H1 (cell line): Measurements from ENCODE around the gene ARHGAP42. TPM values are rescaled to one million over a fixed set of nuclear protein-coding genes. Genes with fewer than 3 reads are reported as not detected.

Experiments used
- CBX8 ChIP-seq: fragments of 300-800, 300-1000 bp; sonication (generic); IDR thresholded peaks from 2 replicates; pipeline ENCODE4 v1.7.1; 2016; ENCODE audit warnings: low read depth, low read length, borderline replicate concordance
- CTBP2 ChIP-seq: IDR thresholded peaks from 2 replicates; pipeline ENCODE4 v1.7.0; 2011; ENCODE audit warnings: borderline replicate concordance, mild to moderate bottlenecking, moderate library complexity, mixed read lengths, low read length; ENCODE audit not compliant: insufficient read depth, insufficient read length
- GTF2F1 ChIP-seq: IDR thresholded peaks from 2 replicates; pipeline ENCODE4 v1.6.1; 2012; ENCODE audit warnings: low read depth, low read length, improper control_type of control experiment, borderline replicate concordance
- POLR2AphosphoS5 ChIP-seq: IDR thresholded peaks from 2 replicates; pipeline ENCODE4 v1.6.1; 2011; ENCODE audit warnings: low read depth, low read length
- SUZ12 ChIP-seq: fragments of 200-600 bp; sonication (generic); IDR thresholded peaks from 2 replicates; pipeline ENCODE4 v1.6.1; 2012; ENCODE audit warnings: mild to moderate bottlenecking, inconsistent platforms, low read length, moderate library complexity, mixed read lengths
- polyA plus RNA-seq, 7 experiments: library from polyadenylated mRNA; depleted of rRNA in 3 of 7; stranded (reverse) in 5 of 7; unstranded in 2 of 7; fragments of >200 nt in 5 of 7; fragments of 200-250 nt in 2 of 7; gene quantifications; 1 replicate in 5 of 7; 2 replicates in 1 of 7; 4 replicates in 1 of 7; pipeline versions ENCODE4 v1.2.1 to v1.2.3, GENCODE V29; 2011 to 2013; ENCODE audit warnings: missing spikeins in 2 of 7, mixed read lengths in 2 of 7
- total RNA-seq: library from RNA; stranded (reverse); fragmentation: NEBNext Ultra II Directional; extraction: Animal tissue kit (Norgen Biotek cat#: 25700); gene quantifications from 2 replicates; pipeline ENCODE4 v1.2.1, GENCODE V29; 2021
- TF ChIP-seq, protein P1 (sequence below): fragments of 300-600 bp; sonication (generic); IDR thresholded peaks from 2 replicates; pipeline ENCODE4 v1.7.1; 2012; ENCODE audit warnings: low read length, moderate library complexity, mild to moderate bottlenecking, inconsistent platforms; ENCODE audit not compliant: insufficient replicate concordance

Gene ARHGAP42
- total and polyA plus RNA-seq, 2 of the 8 experiments (the other 6 are each of a cell fraction or from before 2014, with no cell fraction given): 22.2 to 33.5 TPM

DNA sequence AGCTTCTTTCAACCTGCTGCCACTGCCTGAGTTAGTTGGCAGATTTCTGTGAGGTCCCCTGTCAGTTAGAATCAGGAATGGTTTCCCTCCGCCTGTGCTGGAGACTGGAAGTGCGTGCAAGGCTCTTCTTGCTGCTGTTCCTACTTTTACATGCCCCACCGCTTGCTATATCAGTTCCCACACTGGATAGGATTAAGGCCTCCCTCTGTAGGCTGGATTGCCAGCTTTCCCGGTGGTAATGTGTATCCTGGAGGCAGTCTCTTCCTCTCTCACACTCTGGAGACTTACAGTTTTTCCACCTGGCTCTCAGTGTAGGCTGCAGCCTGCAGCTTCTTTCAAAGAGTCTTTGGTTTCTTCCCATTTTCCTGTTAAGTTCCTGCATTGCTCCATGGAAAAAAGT, 66.5 kb downstream of the ARHGAP42 start (continued):
- TF ChIP-seq, protein P1, sequence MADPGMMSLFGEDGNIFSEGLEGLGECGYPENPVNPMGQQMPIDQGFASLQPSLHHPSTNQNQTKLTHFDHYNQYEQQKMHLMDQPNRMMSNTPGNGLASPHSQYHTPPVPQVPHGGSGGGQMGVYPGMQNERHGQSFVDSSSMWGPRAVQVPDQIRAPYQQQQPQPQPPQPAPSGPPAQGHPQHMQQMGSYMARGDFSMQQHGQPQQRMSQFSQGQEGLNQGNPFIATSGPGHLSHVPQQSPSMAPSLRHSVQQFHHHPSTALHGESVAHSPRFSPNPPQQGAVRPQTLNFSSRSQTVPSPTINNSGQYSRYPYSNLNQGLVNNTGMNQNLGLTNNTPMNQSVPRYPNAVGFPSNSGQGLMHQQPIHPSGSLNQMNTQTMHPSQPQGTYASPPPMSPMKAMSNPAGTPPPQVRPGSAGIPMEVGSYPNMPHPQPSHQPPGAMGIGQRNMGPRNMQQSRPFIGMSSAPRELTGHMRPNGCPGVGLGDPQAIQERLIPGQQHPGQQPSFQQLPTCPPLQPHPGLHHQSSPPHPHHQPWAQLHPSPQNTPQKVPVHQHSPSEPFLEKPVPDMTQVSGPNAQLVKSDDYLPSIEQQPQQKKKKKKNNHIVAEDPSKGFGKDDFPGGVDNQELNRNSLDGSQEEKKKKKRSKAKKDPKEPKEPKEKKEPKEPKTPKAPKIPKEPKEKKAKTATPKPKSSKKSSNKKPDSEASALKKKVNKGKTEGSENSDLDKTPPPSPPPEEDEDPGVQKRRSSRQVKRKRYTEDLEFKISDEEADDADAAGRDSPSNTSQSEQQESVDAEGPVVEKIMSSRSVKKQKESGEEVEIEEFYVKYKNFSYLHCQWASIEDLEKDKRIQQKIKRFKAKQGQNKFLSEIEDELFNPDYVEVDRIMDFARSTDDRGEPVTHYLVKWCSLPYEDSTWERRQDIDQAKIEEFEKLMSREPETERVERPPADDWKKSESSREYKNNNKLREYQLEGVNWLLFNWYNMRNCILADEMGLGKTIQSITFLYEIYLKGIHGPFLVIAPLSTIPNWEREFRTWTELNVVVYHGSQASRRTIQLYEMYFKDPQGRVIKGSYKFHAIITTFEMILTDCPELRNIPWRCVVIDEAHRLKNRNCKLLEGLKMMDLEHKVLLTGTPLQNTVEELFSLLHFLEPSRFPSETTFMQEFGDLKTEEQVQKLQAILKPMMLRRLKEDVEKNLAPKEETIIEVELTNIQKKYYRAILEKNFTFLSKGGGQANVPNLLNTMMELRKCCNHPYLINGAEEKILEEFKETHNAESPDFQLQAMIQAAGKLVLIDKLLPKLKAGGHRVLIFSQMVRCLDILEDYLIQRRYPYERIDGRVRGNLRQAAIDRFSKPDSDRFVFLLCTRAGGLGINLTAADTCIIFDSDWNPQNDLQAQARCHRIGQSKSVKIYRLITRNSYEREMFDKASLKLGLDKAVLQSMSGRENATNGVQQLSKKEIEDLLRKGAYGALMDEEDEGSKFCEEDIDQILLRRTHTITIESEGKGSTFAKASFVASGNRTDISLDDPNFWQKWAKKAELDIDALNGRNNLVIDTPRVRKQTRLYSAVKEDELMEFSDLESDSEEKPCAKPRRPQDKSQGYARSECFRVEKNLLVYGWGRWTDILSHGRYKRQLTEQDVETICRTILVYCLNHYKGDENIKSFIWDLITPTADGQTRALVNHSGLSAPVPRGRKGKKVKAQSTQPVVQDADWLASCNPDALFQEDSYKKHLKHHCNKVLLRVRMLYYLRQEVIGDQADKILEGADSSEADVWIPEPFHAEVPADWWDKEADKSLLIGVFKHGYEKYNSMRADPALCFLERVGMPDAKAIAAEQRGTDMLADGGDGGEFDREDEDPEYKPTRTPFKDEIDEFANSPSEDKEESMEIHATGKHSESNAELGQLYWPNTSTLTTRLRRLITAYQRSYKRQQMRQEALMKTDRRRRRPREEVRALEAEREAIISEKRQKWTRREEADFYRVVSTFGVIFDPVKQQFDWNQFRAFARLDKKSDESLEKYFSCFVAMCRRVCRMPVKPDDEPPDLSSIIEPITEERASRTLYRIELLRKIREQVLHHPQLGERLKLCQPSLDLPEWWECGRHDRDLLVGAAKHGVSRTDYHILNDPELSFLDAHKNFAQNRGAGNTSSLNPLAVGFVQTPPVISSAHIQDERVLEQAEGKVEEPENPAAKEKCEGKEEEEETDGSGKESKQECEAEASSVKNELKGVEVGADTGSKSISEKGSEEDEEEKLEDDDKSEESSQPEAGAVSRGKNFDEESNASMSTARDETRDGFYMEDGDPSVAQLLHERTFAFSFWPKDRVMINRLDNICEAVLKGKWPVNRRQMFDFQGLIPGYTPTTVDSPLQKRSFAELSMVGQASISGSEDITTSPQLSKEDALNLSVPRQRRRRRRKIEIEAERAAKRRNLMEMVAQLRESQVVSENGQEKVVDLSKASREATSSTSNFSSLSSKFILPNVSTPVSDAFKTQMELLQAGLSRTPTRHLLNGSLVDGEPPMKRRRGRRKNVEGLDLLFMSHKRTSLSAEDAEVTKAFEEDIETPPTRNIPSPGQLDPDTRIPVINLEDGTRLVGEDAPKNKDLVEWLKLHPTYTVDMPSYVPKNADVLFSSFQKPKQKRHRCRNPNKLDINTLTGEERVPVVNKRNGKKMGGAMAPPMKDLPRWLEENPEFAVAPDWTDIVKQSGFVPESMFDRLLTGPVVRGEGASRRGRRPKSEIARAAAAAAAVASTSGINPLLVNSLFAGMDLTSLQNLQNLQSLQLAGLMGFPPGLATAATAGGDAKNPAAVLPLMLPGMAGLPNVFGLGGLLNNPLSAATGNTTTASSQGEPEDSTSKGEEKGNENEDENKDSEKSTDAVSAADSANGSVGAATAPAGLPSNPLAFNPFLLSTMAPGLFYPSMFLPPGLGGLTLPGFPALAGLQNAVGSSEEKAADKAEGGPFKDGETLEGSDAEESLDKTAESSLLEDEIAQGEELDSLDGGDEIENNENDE: no peak
- no peak for TF ChIP-seq POLR2AphosphoS5
- no peak for TF ChIP-seq CTBP2
- TF ChIP-seq CBX8: no peak
- TF ChIP-seq GTF2F1: no peak
- TF ChIP-seq SUZ12: no peak
